CMK (cell line): ENCODE results near the gene LNX1.

Experiments used
- DNase-seq: peaks from one replicate; pipeline ENCODE4 v3.0.0-alpha.2; 2010; ENCODE audit warnings: low read depth

Gene LNX1

GRCh38 chr4:53591372-53591892, at the start of gene LNX1:
Gene LNX1, minus strand, starts transcription at chr4:53591486. Its CDS starts 17,484 bp downstream, at chr4:53574002.
- peak; percentile 5 for DNase-seq

- no peak for DNase-seq
Observed at GRCh38 chr4:53640576-53641453, 49.5 kb upstream of the LNX1 start.

GRCh38 chr4:53638919-53639318, 47.6 kb upstream of the LNX1 start:
- no peak for DNase-seq

GRCh38 chr4:53637348-53637747, 46.1 kb upstream of the LNX1 start:
- no peak for DNase-seq

- DNase-seq, result no peak
Observed at GRCh38 chr4:53635697-53636483, 44.6 kb upstream of the LNX1 start.

GRCh38 chr4:53633608-53634007, 42.3 kb upstream of the LNX1 start:
- no peak for DNase-seq

- no peak for DNase-seq
Observed at GRCh38 chr4:53629296-53629695, 38.0 kb upstream of the LNX1 start.

- DNase-seq, result no peak
Observed at GRCh38 chr4:53626491-53626890, 35.2 kb upstream of the LNX1 start.

- no peak for DNase-seq
Observed at GRCh38 chr4:53625888-53626287, 34.6 kb upstream of the LNX1 start.

GRCh38 chr4:53622739-53623151, 31.5 kb upstream of the LNX1 start:
- DNase-seq, result no peak

- DNase-seq, result no peak
Observed at GRCh38 chr4:53620956-53621355, 29.7 kb upstream of the LNX1 start.

GRCh38 chr4:53619431-53619830, 28.1 kb upstream of the LNX1 start:
- no peak for DNase-seq

- DNase-seq, result no peak
Observed at GRCh38 chr4:53618321-53618720, 27.0 kb upstream of the LNX1 start.

GRCh38 chr4:53617101-53617680, 25.9 kb upstream of the LNX1 start:
- DNase-seq, result no peak

GRCh38 chr4:53616219-53616618, 24.9 kb upstream of the LNX1 start:
- DNase-seq, result no peak

GRCh38 chr4:53614591-53614990, 23.3 kb upstream of the LNX1 start:
- DNase-seq, result no peak

GRCh38 chr4:53613428-53613827, 22.1 kb upstream of the LNX1 start:
- no peak for DNase-seq

GRCh38 chr4:53608649-53609048, 17.4 kb upstream of the LNX1 start:
- no peak for DNase-seq

- no peak for DNase-seq
Observed at GRCh38 chr4:53608242-53608641, 17.0 kb upstream of the LNX1 start.

GRCh38 chr4:53605783-53606182, 14.5 kb upstream of the LNX1 start:
- DNase-seq, result no peak

- no peak for DNase-seq
Observed at GRCh38 chr4:53602390-53602789, 11.1 kb upstream of the LNX1 start.

GRCh38 chr4:53601251-53601764, 10.0 kb upstream of the LNX1 start:
- DNase-seq, result peak; percentile 4
